ENCODE measurements around the gene TFF3.

- no peak for TF ChIP-seq SUZ12 (IDR thresholded peaks at IDR 0.05; ENCODE audit: extremely low read depth, insufficient read depth, insufficient read length)
- no peak for TF ChIP-seq YY1 (IDR thresholded peaks at IDR 0.05; ENCODE audit: insufficient read depth, insufficient read length)
Measured at GRCh38 chr21:42344631-42345030, 29.4 kb upstream of the TFF3 start.

All from NT2/D1 (cell line).